GM19467 (cell line): ENCODE results near the gene GPR108.
A peak's percentile ranks its signal among the peaks of the same experiment; 100 is the strongest.
"Not testable (repeated sequence)": the region's sequence is repeated elsewhere in the genome, so short reads cannot be mapped to it uniquely, and the experiment has no call there.

Experiments used
- ATAC-seq: cut with Tn5 transposase; IDR thresholded peaks from one replicate; pipeline ENCODE4 v1.9.1; 2021; ENCODE audit warnings: mild to moderate bottlenecking, moderate library complexity; ENCODE audit not compliant: unreplicated experiment

GPR108 gene

GRCh38 chr19:6761053-6761676 lies 23.8 kb upstream of the GPR108 start:
- ATAC-seq = no peak

- ATAC-seq = no peak
Measured at GRCh38 chr19:6760606-6761005, 23.2 kb upstream of the GPR108 start.

GRCh38 chr19:6754653-6755463 lies 17.5 kb upstream of the GPR108 start:
- no peak for ATAC-seq

GRCh38 chr19:6754136-6754535 lies 16.8 kb upstream of the GPR108 start:
- no peak for ATAC-seq

GRCh38 chr19:6753178-6754031 lies 16.0 kb upstream of the GPR108 start:
- ATAC-seq = peak; percentile 64

- ATAC-seq = no peak
Measured at GRCh38 chr19:6752256-6753177, 15.1 kb upstream of the GPR108 start.

GRCh38 chr19:6751189-6751588 lies 13.8 kb upstream of the GPR108 start:
- no peak for ATAC-seq

- ATAC-seq = no peak
Measured at GRCh38 chr19:6750062-6750461, 12.7 kb upstream of the GPR108 start.

GRCh38 chr19:6748543-6748942 lies 11.2 kb upstream of the GPR108 start:
- ATAC-seq = not testable (repeated sequence)

- ATAC-seq = no peak
Measured at GRCh38 chr19:6745965-6746364, 8.6 kb upstream of the GPR108 start.

- ATAC-seq = no peak
Measured at GRCh38 chr19:6744381-6745301, 7.3 kb upstream of the GPR108 start.

- no peak for ATAC-seq
Measured at GRCh38 chr19:6743714-6744380, 6.5 kb upstream of the GPR108 start.

GRCh38 chr19:6743066-6743465 lies 5.7 kb upstream of the GPR108 start:
- no peak for ATAC-seq

- no peak for ATAC-seq
Measured at GRCh38 chr19:6740589-6741343, 3.4 kb upstream of the GPR108 start.

GRCh38 chr19:6739883-6740588 lies 2.7 kb upstream of the GPR108 start:
- no peak for ATAC-seq

GRCh38 chr19:6739390-6739882 lies 2.1 kb upstream of the GPR108 start, which contains the start of gene TRIP10:
TRIP10 (plus strand) TSS chr19:6739680; CDS start chr19:6739762, 82 bp downstream.
- no peak for ATAC-seq

- no peak for ATAC-seq
Measured at GRCh38 chr19:6738787-6739389, 1.5 kb upstream of the GPR108 start.
